Lower leg skin (tissue), 3 donors: Measurements from ENCODE around the gene OR5A2.

Source experiments
- POLR2A ChIP-seq, 2 donors: fragments of 450-650 bp; IDR thresholded peaks; one replicate each; pipeline ENCODE4 v1.6.1; 2016 to 2017; ENCODE audit warnings: antibody characterized with exemption in 2 of 2, mild to moderate bottlenecking in 1 of 2, moderate library complexity in 1 of 2
- TF ChIP-seq, protein P1 (sequence below), 3 donors: fragments of 450-650 bp; IDR thresholded peaks; one replicate each; pipeline ENCODE4 v1.5.1; 2016; ENCODE audit warnings: antibody characterized with exemption in 3 of 3, mild to moderate bottlenecking in 3 of 3, moderate library complexity in 2 of 3

DNA sequence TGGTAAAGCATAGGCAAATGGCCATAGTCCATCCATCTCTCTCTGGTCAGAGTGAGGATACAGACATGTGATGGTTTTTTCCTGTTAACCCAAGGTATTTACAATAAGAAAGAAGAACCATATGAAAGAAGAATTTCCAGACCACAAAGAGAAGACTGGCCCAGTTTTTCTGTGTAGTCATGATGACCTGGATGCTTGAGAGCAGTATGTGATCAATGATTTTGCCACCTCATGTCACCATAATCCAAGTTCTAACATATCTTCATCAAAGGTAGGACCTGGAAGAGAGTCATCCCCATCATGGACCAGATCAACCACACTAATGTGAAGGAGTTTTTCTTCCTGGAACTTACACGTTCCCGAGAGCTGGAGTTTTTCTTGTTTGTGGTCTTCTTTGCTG lies 30.4 kb upstream of the OR5A2 start, which contains the start of gene OR4D6:
- TF ChIP-seq, protein P1, sequence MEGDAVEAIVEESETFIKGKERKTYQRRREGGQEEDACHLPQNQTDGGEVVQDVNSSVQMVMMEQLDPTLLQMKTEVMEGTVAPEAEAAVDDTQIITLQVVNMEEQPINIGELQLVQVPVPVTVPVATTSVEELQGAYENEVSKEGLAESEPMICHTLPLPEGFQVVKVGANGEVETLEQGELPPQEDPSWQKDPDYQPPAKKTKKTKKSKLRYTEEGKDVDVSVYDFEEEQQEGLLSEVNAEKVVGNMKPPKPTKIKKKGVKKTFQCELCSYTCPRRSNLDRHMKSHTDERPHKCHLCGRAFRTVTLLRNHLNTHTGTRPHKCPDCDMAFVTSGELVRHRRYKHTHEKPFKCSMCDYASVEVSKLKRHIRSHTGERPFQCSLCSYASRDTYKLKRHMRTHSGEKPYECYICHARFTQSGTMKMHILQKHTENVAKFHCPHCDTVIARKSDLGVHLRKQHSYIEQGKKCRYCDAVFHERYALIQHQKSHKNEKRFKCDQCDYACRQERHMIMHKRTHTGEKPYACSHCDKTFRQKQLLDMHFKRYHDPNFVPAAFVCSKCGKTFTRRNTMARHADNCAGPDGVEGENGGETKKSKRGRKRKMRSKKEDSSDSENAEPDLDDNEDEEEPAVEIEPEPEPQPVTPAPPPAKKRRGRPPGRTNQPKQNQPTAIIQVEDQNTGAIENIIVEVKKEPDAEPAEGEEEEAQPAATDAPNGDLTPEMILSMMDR (IDR thresholded peaks at IDR 0.05): no peak
- no peak for TF ChIP-seq POLR2A (IDR thresholded peaks at IDR 0.05)
